Osteoblast (primary cell): ENCODE results near the gene ARHGAP9. TPM values are rescaled to one million over a fixed set of nuclear protein-coding genes. Genes with fewer than 3 reads are reported as not detected.

Source experiments
- DNase-seq: peaks from one replicate; pipeline ENCODE4 v3.0.0; 2011; ENCODE audit warnings: low spot score, mixed read lengths; ENCODE audit not compliant: insufficient read length; ENCODE audit errors: missing footprints
- H2AFZ ChIP-seq: 2 replicates; pipeline ENCODE4 v1.6.0; 2011; ENCODE audit warnings: mild to moderate bottlenecking, low read length
- H3K27ac ChIP-seq: 2 replicates; pipeline ENCODE4 v1.5.1; 2011; ENCODE audit warnings: mild to moderate bottlenecking, low read depth, low read length, moderate library complexity
- H3K27me3 ChIP-seq: 2 replicates; pipeline ENCODE4 v1.6.0; 2012; ENCODE audit warnings: mild to moderate bottlenecking, control low read depth, inconsistent platforms, low read length, moderate library complexity; ENCODE audit not compliant: insufficient read depth
- H3K36me3 ChIP-seq: 2 replicates; pipeline ENCODE4 v1.5.1; 2011; ENCODE audit warnings: mild to moderate bottlenecking, low read length, control low read depth, moderate library complexity; ENCODE audit not compliant: insufficient read depth
- H3K4me1 ChIP-seq: 2 replicates; pipeline ENCODE4 v1.5.1; 2011; ENCODE audit warnings: mild to moderate bottlenecking, low read length, control low read depth, moderate library complexity; ENCODE audit not compliant: insufficient read depth
- H3K4me2 ChIP-seq: 2 replicates; pipeline ENCODE4 v1.6.0; 2011; ENCODE audit warnings: mild to moderate bottlenecking, low read length; ENCODE audit not compliant: insufficient read depth
- H3K4me3 ChIP-seq: fragments of 200-600 bp; sonication (generic); 3 replicates; pipeline ENCODE4 v1.5.1; 2012; ENCODE audit warnings: mild to moderate bottlenecking, low read length, inconsistent platforms; ENCODE audit not compliant: insufficient read depth
- H3K79me2 ChIP-seq: 2 replicates; pipeline ENCODE4 v1.6.0; 2012; ENCODE audit warnings: mild to moderate bottlenecking, low read length, control low read depth, inconsistent platforms; ENCODE audit not compliant: insufficient read depth
- H3K9me3 ChIP-seq: 2 replicates; pipeline ENCODE4 v1.5.1; 2011; ENCODE audit warnings: low read depth, low read length, control low read depth
- H4K20me1 ChIP-seq: 2 replicates; pipeline ENCODE4 v1.6.0; 2012; ENCODE audit warnings: mild to moderate bottlenecking, low read length, control low read depth; ENCODE audit not compliant: insufficient read depth
- total RNA-seq: library from RNA; depleted of rRNA; stranded (reverse); fragments of >200 nt; gene quantifications from 2 replicates; pipeline ENCODE4 v1.2.3, GENCODE V29; 2012
- TF ChIP-seq, protein P1 (sequence below): IDR thresholded peaks from 2 replicates; pipeline ENCODE4 v1.5.1; 2011; ENCODE audit warnings: mild to moderate bottlenecking, low read depth, low read length, moderate library complexity; ENCODE audit errors: extremely low read depth

The ARHGAP9 gene
- total RNA-seq, 1 donor, result 0.36 TPM

DNA sequence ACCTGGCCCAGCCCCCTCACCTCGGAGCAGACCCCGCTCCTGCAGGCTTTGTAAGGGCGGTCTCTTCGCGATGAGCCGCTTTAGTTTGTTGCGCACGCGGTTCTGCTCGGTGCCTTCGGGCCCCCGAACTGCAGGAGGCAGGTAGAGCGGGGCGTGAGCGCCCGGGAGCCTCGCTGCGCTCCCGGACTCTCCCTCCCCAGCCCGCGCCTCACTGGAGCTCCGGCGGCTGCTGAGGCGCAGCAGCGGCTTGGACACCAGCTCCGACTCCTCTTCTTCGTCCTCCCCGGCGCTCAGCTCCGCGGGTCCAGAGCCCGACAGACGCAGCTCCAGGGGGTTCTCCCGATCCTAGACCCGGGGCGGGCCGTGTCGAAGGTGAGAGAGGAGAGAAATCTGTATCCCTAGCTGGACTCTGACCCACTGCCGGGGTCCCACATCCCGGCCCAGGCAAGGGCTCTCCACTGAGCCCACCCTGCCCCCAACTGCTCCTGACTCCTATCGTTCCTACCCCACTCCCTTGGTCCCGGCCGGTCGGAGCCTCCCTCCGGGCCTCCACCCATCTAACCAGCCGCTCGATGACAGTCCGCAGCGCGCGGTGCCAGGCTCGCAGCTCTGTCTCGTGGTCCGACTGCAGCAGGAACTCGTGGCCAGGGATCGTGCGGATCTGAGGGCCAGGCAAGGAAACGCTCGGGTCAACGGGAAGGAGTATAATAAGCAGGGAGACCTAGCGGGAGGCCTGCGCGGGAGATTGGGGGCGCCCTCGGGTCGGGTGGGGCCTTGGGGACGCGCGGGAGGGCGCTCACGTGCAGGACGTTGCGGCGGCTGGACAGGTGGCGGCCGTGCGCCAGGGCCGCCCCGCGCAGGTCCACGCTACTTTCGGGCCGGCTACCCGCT is 4.2 kb downstream of the ARHGAP9 start:
- peak; percentile 87 for DNase-seq

DNA sequence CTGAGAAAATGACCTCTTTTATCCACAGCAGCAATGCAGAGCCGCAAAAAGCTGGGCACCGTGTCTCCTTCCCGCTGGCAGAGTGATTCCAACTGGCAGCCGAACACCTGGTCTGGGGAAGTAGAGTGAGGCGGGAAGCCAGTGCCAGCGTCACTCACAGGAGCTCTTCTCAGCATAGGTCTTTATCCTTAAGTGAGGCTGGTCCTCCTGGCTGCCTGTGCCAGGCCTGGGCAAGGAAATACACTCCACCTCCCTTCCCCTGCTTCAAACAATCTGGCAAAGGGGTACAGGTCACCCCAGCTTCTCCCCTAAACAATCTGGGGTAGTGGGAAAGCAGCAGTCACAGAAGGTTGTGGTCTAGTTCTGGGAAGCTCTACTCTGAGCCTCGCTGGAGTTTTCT is 4.8 kb downstream of the ARHGAP9 start:
- no peak overlapping the region for H3K27ac ChIP-seq
- no peaks in the 10 kb centered on the region for H3K36me3 ChIP-seq
- H3K79me2 ChIP-seq, result no peaks in the 10 kb centered on the region
- DNase-seq, result peak; percentile 76
- H3K27me3 ChIP-seq, result peaks cover 79% of the 10 kb centered on the region
- no peak overlapping the region for H3K4me2 ChIP-seq
- H3K4me3 ChIP-seq, result no peak overlapping the region
- TF ChIP-seq, protein P1, sequence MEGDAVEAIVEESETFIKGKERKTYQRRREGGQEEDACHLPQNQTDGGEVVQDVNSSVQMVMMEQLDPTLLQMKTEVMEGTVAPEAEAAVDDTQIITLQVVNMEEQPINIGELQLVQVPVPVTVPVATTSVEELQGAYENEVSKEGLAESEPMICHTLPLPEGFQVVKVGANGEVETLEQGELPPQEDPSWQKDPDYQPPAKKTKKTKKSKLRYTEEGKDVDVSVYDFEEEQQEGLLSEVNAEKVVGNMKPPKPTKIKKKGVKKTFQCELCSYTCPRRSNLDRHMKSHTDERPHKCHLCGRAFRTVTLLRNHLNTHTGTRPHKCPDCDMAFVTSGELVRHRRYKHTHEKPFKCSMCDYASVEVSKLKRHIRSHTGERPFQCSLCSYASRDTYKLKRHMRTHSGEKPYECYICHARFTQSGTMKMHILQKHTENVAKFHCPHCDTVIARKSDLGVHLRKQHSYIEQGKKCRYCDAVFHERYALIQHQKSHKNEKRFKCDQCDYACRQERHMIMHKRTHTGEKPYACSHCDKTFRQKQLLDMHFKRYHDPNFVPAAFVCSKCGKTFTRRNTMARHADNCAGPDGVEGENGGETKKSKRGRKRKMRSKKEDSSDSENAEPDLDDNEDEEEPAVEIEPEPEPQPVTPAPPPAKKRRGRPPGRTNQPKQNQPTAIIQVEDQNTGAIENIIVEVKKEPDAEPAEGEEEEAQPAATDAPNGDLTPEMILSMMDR, result no peak
- H2AFZ ChIP-seq, result no peak overlapping the region
- H3K4me1 ChIP-seq, result no peaks in the 10 kb centered on the region
- H3K9me3 ChIP-seq, result no peaks in the 10 kb centered on the region
- H4K20me1 ChIP-seq, result no peaks in the 10 kb centered on the region

More for the DNA sequence above, 4.2 kb downstream of the ARHGAP9 start:
- H3K9me3 ChIP-seq, result no peaks in the 10 kb centered on the region
- no peaks in the 10 kb centered on the region for H3K4me1 ChIP-seq
- peak overlapping the region; percentile 55 for H3K4me2 ChIP-seq
- H2AFZ ChIP-seq, result no peak overlapping the region
- no peaks in the 10 kb centered on the region for H4K20me1 ChIP-seq
- no peaks in the 10 kb centered on the region for H3K79me2 ChIP-seq
- H3K4me3 ChIP-seq, result peak overlapping the region; percentile 16
- no peaks in the 10 kb centered on the region for H3K36me3 ChIP-seq
- peaks cover 78% of the 10 kb centered on the region for H3K27me3 ChIP-seq
- TF ChIP-seq, protein P1, result no peak
- H3K27ac ChIP-seq, result no peak overlapping the region

DNA sequence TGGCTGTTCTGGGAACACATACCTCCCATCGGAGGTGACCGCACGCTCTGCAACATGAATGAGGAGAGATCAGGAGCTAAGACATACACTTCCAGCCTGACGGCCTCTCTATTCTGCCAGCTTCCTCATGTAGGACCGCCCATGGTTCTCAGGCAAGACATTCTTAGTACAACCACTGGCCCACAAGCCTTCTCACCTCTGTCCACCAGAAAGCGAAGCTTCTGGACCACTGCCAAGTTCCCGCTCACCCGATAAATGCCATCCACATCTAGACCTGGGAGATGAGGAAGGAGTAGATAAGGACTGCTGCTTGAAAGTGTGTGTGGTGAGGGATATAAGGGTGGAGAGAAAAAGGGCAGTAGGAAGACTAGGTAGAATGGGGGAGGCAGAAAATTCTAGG is 5.2 kb downstream of the ARHGAP9 start:
- H3K4me1 ChIP-seq, result no peaks in the 10 kb centered on the region
- H3K4me2 ChIP-seq, result no peak overlapping the region
- H3K9me3 ChIP-seq, result no peaks in the 10 kb centered on the region
- peaks cover 79% of the 10 kb centered on the region for H3K27me3 ChIP-seq
- H3K4me3 ChIP-seq, result no peak overlapping the region
- H3K79me2 ChIP-seq, result no peaks in the 10 kb centered on the region
- DNase-seq, result no peak
- H2AFZ ChIP-seq, result no peak overlapping the region
- H4K20me1 ChIP-seq, result no peaks in the 10 kb centered on the region
- no peak overlapping the region for H3K27ac ChIP-seq
- H3K36me3 ChIP-seq, result no peaks in the 10 kb centered on the region
- TF ChIP-seq, protein P1, result no peak

DNA sequence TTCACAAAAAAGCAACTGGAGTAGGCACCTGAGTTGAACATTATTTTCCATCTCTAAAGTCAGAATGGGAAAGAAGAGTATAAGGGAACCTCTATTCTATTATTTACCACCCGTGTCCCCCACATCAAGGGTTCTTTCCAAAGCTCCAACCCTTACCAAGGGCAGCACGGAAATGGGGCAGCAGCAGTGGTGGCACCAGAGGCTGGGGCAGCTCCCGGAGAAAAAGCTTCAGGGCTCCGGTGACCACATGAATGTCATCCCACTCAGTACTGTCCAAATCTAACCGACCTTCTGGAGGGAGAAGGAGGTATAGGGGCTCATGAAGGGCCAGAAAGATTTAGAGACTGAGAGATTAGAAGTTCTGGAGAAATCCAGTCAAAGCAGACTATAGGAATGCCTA is 5.8 kb downstream of the ARHGAP9 start:
- Histone ChIP-seq H3K4me2 (no peak overlapping the region), H3K27me3 (peaks cover 78% of the 10 kb centered on the region), H4K20me1 (no peaks in the 10 kb centered on the region), H3K27ac (no peak overlapping the region), H2AFZ (no peak overlapping the region), H3K79me2 (no peaks in the 10 kb centered on the region), H3K4me3 (no peak overlapping the region), H3K9me3 (no peaks in the 10 kb centered on the region), H3K4me1 (no peaks in the 10 kb centered on the region), H3K36me3 (no peaks in the 10 kb centered on the region)
- no peak for DNase-seq
- TF ChIP-seq, protein P1, result no peak
